HG03196 (cell line): ENCODE measurements around the gene NPR1.
A peak's percentile ranks its signal among the peaks of the same experiment; 100 is the strongest.
"Not testable (repeated sequence)": the region's sequence is repeated elsewhere in the genome, so short reads cannot be mapped to it uniquely, and the experiment has no call there.

Experiments
- ATAC-seq: cut with Tn5 transposase; IDR thresholded peaks from one replicate; pipeline ENCODE4 v1.9.1; 2021; ENCODE audit not compliant: unreplicated experiment

NPR1 gene

GRCh38 chr1:153678519-153679336, at the start of gene NPR1:
Gene NPR1 (plus strand): TSS chr1:153678688. CDS start chr1:153679109, 421 bp downstream.
- ATAC-seq, result no peak

DNA sequence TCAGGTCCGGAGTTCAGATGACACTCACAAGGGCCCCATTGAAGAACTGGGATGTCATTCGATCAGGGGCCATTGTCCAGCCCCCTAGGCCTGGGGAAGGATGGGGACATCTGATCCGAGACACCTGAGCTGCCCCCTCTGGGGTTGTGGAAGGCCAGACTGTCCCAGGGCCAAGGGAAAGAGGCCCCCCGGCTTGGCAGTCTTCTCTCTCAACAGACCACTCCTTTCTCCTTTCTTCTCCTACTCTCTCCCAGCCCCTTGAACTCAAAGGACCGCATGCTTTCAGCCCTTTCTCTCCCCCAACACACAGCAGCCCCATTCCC, 49.2 kb upstream of the NPR1 start:
- ATAC-seq, result no peak

DNA sequence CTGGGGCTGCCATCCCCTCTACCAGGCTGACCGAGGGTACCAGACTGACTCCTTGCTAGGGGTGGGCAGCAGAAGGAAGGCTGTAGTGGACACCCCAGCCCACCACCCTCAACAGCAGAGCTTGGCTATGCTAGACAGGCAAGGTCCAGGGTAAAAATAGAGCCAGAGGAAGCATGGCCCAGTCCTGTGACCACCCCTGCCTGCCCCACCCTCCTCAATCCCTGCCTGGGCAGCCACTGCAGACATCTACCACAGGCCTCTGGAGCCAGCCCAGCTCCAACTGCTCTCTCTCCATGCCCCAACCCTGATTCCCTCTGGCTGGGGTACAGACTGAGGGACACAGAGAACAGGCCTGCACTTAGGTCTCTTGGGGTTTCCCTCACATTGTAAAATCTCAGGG, 48.5 kb upstream of the NPR1 start:
- no peak for ATAC-seq

DNA sequence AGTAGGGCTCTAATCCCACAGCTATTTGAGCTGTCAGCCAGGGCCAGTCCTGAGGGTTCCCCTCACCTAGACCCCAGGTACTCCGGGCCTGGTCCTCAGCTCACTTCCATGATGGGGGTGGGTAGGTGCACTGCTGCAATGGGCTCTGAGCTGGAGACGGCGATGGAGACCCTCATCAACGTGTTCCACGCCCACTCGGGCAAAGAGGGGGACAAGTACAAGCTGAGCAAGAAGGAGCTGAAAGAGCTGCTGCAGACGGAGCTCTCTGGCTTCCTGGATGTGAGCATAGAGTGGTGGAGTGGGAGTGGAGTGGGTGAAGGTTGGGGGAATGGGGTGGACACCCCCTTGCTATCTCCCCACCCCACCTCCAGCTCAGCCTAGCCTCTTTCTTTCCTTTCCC, 48.1 kb upstream of the NPR1 start:
- no peak for ATAC-seq

GRCh38 chr1:153631047-153632022, 47.2 kb upstream of the NPR1 start:
- ATAC-seq, result no peak

- ATAC-seq, result no peak
These were observed 45.2 kb upstream of the NPR1 start for GRCh38 chr1:153633161-153633753.

GRCh38 chr1:153633754-153634665, 44.5 kb upstream of the NPR1 start, which contains the start of gene CHTOP:
Gene CHTOP (plus strand): TSS chr1:153634066. CDS start chr1:153636589, 2,523 bp downstream.
- peak; percentile 87 for ATAC-seq

DNA sequence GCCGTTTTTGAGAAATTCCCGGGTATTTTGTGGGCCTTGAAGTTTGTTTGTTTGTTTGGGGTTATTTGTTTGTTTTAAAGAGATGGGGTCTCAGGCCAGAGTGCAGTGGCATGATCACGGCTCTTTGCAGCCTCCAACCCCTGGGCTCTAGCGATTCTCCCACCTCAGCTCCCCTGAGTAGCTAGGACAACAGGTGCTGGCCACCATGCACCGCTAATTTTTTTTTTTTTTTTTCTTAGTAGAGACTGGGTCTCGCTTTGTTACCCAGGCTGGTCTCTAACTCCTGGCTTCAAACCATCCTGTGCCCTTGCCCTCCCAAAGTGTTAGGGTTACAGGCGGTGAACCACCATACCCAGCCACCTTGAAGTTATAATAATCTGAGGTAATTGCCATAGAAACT, 42.6 kb upstream of the NPR1 start:
- no peak for ATAC-seq

DNA sequence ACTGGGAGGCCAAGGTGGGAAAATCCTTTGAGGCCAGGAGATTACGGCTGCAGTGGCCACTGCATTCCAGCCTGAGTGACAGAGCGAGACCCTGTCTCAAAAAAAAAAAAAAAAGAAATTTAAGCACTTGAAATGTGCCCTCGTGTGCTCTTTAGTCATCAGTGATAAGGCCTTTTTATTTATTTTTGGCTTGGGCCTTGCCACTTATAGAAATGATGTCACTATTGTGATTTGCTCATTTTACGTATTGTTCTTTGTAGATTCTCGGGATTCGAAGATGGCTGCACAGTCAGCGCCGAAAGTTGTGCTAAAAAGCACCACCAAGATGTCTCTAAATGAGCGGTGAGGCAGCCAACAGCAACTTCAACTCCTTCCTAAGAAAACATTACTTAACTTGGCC, 42.2 kb upstream of the NPR1 start:
- no peak for ATAC-seq

- no peak for ATAC-seq
These were observed 40.2 kb upstream of the NPR1 start for GRCh38 chr1:153638261-153638660.

- no peak for ATAC-seq
These were observed 39.2 kb upstream of the NPR1 start for GRCh38 chr1:153639280-153639679.

- not testable (repeated sequence) for ATAC-seq
These were observed 38.3 kb upstream of the NPR1 start for GRCh38 chr1:153640213-153640612.

- no peak for ATAC-seq
These were observed 37.6 kb upstream of the NPR1 start for GRCh38 chr1:153640861-153641260.

GRCh38 chr1:153642161-153642560, 36.3 kb upstream of the NPR1 start:
- no peak for ATAC-seq

- no peak for ATAC-seq
These were observed 35.4 kb upstream of the NPR1 start for GRCh38 chr1:153643100-153643499.

- ATAC-seq, result no peak
These were observed 34.7 kb upstream of the NPR1 start for GRCh38 chr1:153643816-153644215.

DNA sequence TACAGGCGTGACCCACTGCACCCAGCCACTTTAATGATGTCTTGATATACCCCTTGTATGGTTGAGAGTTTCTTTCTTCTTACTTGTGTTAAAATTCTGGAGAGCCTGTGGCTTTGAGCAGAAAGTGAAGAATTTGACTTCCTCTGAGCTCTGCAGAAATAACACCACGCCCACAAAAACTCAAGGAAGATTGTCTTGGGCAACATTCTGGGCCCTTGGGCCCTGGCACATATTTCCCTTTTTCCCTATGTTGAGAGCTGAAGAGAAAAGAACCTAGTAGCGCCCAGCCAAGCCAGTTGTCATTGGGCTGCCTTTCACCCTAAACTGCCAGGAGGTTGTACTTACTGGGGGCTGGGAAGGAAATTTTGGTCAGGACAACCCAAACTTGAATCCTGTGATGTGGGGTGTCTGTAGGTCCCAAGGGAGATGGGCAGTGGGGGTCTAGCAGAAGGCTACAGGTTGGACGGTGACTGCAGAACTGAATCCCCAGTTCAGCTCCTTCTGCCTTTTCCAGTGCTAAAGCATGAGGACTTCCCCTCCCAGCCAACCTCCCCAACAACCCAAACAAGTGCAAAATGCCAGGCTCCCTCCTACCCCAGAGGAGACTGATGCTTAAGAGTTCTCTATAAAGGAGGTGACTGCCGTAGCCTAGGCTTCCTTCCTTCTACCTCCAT, 31.7 kb upstream of the NPR1 start:
- no peak for ATAC-seq

DNA sequence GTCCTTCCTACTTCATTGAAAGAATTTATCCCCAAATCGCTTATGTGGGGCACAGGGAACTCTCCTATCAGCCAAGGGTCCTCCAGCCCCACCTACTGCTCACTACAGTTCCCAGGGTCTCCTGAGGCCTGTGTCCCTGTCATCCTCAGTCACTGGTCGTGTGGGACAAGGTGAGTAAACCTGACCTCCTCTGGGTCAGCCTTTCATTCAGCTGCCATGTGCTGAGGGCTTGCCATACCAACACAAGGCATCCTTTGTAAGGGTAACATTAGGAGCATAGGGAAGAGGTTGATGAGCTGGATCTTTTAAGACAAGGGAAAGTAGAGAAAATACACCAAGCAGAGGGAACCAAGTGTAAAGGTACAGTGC, 31.2 kb upstream of the NPR1 start:
- no peak for ATAC-seq

DNA sequence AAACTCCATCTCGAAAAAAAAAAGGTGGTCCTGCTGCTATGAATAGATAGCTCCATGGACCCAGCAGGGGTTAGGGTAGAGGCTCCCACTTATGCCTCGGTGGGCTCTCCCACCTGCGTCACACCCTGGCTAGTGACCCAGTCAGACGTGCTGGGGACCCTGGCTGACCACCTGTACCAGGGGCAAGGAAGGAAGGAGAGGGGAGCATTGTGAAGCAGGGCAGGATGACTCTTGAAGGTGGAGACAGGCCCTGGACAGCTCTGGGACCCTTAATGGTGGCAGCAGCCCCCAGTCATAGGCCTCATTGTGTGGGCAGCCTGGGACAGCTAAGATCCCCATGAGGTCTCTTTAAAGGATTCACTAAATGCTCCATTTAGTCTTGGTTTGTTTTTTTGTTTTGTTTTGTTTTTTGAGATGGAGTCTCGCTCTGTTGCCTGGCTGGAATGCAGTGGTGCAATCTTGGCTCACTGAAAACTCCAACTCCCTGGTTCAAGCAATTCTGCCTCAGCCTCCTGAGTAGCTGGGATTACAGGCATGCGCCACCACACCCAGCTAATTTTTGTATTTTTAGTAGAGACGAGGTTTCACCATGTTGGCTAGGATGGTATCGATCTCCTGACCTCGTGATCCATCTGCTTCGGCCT, 30.4 kb upstream of the NPR1 start:
- no peak for ATAC-seq
